SH-SY5Y (cell line): ENCODE data around the gene NPS.

ENCODE experiments used
- GATA2 ChIP-seq: IDR thresholded peaks from 2 replicates; pipeline ENCODE4 v1.6.1; 2011; ENCODE audit warnings: mild to moderate bottlenecking, low read depth, low read length
- GATA3 ChIP-seq: IDR thresholded peaks from 2 replicates; pipeline ENCODE4 v1.6.1; 2011; ENCODE audit warnings: low read depth, mild to moderate bottlenecking, low read length, moderate library complexity

- TF ChIP-seq GATA2 (no peak), GATA3 (no peak)
These were observed 1.8 kb downstream of the NPS start for GRCh38 chr10:127550861-127551260.
